Stimulated activated naive CD8-positive, alpha-beta T cell treated with anti-CD3 and anti-CD28 coated beads, Interleukin-15, amount 100 ng/mL, for 72 hours (primary cell): Measurements from ENCODE around the gene SAMHD1.

Experiments
- ATAC-seq: fragments of 150-1000 bp; cut with Tn5 transposase; 2 replicates; pipeline ENCODE4 v1.10.0; 2021; ENCODE audit warnings: mild to moderate bottlenecking, moderate library complexity
- DNase-seq, 2 donors: peaks; one replicate each; pipeline ENCODE4 v3.0.0; 2021 to 2022
- H3K27ac Mint-ChIP-seq, 2 donors: one replicate each; pipeline ENCODE4 v1.8.0; 2022; ENCODE audit warnings: mild to moderate bottlenecking in 2 of 2, mixed read lengths in 2 of 2, moderate library complexity in 2 of 2
- H3K27me3 Mint-ChIP-seq: one replicate; pipeline ENCODE4 v1.8.0; 2022; ENCODE audit warnings: mixed read lengths
- H3K4me1 Mint-ChIP-seq: one replicate; pipeline ENCODE4 v1.8.0; 2022; ENCODE audit warnings: mild to moderate bottlenecking, mixed read lengths
- H3K4me3 Mint-ChIP-seq, 2 donors: one replicate each; pipeline ENCODE4 v1.8.0; 2022; ENCODE audit warnings: mild to moderate bottlenecking in 2 of 2, mixed read lengths in 2 of 2, moderate library complexity in 1 of 2
- H3K9me3 Mint-ChIP-seq, 2 donors: one replicate each; pipeline ENCODE4 v1.8.0; 2022; ENCODE audit warnings: mixed read lengths in 2 of 2

SAMHD1 gene

DNA sequence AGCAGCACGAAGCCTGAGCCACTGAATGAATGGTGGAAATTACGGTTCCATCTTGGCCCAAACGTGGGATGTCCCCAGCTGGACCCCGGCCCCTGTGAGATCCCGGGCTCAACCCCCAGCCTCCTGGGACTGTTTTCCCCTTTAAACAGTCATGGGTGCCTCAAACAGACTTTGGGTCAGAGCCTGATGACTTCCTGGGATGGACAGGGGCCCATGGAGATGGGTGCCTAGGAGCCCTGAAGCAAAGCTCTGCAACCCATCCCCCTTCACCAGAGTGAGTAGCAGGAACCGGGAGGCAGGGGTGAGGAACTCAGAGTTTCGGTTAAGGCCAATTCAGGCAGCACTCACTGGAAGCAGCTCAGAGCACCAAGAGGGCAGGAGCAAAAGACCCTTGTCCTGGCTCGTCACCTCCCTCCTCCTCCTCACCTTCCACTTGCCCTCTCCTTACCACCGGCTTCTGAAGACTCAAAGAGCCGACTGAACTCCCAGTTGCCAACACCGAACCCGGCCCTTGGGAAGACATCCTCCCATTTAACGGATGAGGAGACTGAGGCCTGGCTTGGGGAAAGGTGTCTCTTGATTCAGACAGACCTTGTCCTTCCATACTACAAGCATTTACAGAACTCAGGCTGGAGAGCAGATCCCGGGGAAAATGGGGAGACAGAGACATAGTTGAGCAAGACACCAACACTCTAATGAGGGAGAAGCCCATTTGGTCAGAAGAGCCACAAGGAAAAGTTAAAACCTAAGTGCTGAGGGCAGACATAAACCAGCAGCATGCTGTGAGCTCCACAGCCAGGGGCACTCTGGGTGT lies 90.5 kb downstream of the SAMHD1 start:
- peaks cover 30% of the 10 kb centered on the region for H3K4me1 Mint-ChIP-seq
- H3K27ac Mint-ChIP-seq: peak overlapping the region in 1 of 2 donors; percentile 45
- no peak for DNase-seq
- no peak for ATAC-seq
- H3K9me3 Mint-ChIP-seq: no peaks in the 10 kb centered on the region
- no peak overlapping the region for H3K4me3 Mint-ChIP-seq
- peaks cover 26% of the 10 kb centered on the region for H3K27me3 Mint-ChIP-seq

DNA sequence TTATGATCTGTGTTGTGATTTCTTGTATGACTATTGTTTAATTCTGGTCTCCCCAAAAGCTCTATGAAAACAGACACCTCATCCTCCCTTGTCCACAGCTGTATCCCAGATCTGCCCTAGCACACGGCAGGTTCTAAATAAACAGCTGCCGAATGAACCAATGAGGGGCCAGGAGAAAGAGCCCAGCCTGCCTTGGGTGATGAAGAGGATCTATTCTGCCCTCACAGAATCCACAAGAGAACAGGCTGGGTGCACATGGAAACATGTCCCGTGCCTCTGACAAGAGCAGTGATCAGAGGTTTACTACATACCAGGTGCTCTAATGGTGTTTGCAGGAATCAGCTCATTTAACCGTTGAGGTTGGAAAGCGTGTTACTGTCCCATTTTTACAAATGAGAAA lies 91.2 kb downstream of the SAMHD1 start:
- H3K27ac Mint-ChIP-seq: no peak overlapping the region
- DNase-seq (no peak), ATAC-seq (no peak)
- peaks cover 19% of the 10 kb centered on the region for H3K27me3 Mint-ChIP-seq
- no peaks in the 10 kb centered on the region for H3K9me3 Mint-ChIP-seq
- peaks cover 30% of the 10 kb centered on the region for H3K4me1 Mint-ChIP-seq
- no peak overlapping the region for H3K4me3 Mint-ChIP-seq

DNA sequence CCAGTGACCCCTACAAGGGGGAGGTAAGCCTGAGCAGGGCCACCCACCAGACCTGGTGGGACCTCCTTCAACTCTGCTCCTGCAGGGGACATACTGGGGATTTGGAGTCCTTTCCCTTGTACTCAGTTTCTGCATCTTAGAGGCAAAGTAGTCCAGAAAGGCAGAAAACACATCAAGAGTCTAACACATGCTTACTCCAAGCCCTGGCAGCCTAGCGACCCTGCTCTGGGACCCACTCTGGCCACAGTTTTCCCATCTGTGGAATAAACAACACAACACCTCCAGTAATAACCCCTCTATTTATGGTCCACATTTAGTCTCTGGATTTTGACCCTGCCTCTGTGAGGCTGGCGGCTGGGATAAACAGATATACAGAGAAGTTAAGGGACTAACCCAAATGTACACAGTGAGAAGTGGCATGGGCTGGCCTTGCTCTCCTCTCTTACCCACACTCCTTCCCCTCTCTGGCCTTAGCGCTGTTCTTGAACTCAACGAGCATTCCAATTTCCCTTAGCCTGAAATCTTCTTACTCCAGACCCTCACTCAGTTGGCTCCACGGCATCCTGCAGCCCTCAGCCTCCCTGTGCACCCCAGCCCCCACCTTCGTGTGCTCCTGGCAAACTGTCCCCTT lies 91.7 kb downstream of the SAMHD1 start:
- Mint-ChIP-seq H3K27ac (no peak overlapping the region), H3K4me3 (no peak overlapping the region), H3K9me3 (no peaks in the 10 kb centered on the region), H3K27me3 (peaks cover 13% of the 10 kb centered on the region), H3K4me1 (peaks cover 25% of the 10 kb centered on the region)
- no peak for ATAC-seq
- DNase-seq: no peak

DNA sequence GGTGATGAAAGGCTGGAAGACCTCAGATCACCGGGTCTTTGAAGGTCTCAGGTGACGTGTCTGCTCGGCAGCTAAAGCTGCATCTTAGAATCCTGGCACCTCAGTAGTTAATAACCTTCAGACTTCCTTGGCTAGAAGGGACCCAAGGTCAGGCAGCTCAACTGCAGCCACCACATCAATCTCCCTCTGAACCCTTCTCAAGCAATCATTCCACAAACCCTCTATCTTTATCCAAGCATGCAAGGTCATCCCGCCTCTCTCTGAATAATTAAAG lies 92.3 kb downstream of the SAMHD1 start:
- Mint-ChIP-seq H3K27ac (no peak overlapping the region), H3K9me3 (no peaks in the 10 kb centered on the region), H3K4me1 (peaks cover 19% of the 10 kb centered on the region), H3K4me3 (no peak overlapping the region), H3K27me3 (peaks cover 9% of the 10 kb centered on the region)
- DNase-seq (no peak), ATAC-seq (no peak)

DNA sequence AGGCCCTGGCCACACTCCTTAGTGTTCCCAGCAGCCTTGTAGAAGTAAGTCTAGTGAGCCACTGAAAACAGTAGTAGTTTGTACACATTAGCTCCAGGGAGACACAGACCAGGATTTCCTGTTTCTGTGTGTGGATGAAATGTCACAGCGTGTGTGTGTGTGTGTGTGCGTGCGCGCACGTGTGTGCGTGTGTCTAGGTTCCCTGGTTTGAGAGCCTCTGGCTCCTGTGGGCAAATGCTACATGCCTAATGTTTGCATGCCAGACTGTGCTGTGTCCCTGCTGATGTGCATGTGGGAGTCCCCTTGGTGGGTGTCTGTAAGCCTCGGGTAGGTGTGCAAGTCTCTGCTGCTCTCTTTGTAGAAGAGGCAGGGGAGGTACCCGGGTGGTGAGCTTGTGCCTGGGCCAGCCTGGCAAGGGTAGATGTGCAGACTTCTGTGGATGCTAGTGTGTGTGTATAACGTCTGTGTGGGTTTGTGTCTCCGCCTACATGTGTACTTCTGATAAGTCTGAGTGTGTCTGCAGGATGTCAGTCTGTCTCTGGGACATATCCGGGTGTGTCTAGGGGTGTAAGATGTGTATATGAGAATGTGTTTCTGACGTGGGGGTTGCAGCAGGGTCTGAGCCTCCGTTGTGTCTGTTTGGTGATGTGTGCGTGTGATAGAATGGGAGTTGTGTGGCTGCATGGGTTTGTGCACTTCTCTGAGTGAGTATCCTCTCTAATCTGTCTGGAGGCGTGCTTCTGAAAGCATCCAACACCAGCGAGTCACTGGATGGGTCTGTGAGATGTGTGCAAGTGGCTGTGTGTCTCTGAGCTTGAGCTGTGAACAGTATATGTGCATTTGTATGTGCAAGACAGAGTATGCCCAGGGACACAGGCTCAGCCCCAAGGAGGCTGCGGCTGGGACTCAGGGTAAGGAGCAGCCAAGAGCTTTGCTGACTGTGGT lies 94.5 kb downstream of the SAMHD1 start:
- DNase-seq: peak in 1 of 2 donors; percentile 27
- peaks cover 7% of the 10 kb centered on the region for H3K27me3 Mint-ChIP-seq
- ATAC-seq: peak; percentile 56

DNA sequence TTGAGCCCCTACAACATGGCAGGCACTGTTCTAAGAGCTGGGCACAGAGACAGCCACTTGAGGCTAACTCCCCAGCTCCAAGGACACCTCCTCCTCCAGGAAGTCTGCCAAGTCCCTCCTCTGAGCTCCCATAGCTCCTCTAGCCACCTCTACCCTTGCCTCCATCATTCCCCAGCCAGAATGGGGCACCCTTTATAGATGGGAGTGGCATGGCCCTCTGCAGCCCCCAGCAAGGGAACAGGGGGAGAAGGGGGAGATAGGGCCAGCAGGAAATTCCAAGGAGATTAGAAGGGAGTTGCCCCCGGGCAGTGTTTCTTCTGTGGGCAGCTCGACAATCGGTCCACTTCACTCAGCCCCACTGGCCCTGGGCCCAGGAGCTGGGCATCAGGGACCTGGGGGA lies 95.3 kb downstream of the SAMHD1 start:
- Mint-ChIP-seq H3K4me1 (peaks cover 17% of the 10 kb centered on the region), H3K4me3 (no peak overlapping the region)
- no peak for DNase-seq

More for the DNA sequence above, 94.5 kb downstream of the SAMHD1 start:
- peaks cover 17% of the 10 kb centered on the region for H3K4me1 Mint-ChIP-seq
- no peaks in the 10 kb centered on the region for H3K9me3 Mint-ChIP-seq
- peak overlapping the region in 1 of 2 donors; percentile 9 for H3K4me3 Mint-ChIP-seq
- H3K27ac Mint-ChIP-seq: peak overlapping the region; percentile 7 to 63

DNA sequence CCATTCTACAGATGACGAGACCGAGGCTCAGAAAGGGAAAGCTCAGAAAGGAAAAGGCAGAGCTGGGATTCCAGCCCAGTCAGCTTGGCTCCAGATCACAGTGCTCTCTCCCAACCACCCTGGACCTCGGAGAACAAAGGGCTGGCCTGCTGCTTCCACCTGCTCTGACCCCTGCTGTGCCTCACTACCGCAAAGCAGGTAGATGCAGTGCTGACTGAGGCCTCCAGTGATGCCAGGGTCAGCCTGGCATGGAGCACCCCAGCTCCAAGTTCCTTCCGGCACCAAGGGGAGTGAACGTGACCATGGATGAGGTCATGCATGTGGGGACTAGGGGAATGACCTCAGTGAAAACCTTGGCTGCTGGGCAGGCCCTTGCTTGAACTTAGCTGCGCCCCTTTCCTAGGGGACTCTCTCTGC lies 96.3 kb downstream of the SAMHD1 start:
- H3K4me1 Mint-ChIP-seq: peaks cover 17% of the 10 kb centered on the region
- no peaks in the 10 kb centered on the region for H3K9me3 Mint-ChIP-seq
- H3K27me3 Mint-ChIP-seq: no peaks in the 10 kb centered on the region
- DNase-seq (no peak), ATAC-seq (no peak)
- H3K4me3 Mint-ChIP-seq: no peak overlapping the region
- no peak overlapping the region for H3K27ac Mint-ChIP-seq

More for the DNA sequence above, 95.3 kb downstream of the SAMHD1 start:
- H3K27me3 Mint-ChIP-seq: no peaks in the 10 kb centered on the region
- no peaks in the 10 kb centered on the region for H3K9me3 Mint-ChIP-seq
- no peak for ATAC-seq
- peak overlapping the region in 1 of 2 donors; percentile 63 for H3K27ac Mint-ChIP-seq

DNA sequence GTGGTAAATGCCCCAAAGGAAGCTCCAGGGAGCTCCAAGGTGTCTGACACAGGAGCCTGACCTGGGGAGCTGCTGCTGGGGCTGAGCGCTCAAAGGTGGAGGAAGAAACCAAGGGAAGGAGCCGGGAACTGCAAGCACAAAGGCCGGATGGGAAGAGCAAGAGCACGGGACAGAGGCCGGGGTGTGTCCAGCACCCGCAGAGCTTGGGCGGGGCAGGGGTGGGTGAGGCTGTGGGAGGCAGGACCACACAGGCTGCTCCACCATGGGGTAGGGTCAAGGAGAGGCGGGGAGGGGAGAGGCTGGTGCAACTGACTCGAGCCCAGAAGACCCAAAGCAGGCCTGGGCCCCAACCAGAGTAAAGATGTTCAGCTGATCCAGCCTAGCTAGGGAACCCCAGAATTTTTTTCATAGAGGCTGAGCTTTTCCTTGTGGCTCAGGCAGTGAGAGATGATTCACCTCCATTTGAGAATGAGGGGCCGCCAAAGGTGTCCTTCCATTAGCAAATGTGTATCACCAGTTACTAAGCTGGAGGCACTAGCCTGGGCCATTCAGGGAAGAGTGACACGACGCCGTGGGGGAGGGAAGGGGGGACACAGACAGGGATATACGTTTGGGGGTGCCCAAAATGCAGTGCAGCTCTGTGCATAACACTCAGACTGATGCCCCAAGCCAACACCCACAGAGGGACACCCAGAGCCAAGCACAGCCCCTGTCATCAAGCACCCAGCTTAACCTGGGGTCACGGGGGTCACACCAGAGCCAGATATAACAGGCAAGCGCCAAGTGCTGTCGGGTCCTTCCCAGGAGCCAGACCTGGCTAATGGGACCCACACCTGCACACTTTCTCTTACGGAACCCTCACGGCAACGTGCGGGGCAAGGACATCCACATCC lies 96.9 kb downstream of the SAMHD1 start:
- DNase-seq (no peak), ATAC-seq (no peak)
- H3K4me3 Mint-ChIP-seq: no peak overlapping the region
- H3K27ac Mint-ChIP-seq: no peak overlapping the region
- no peaks in the 10 kb centered on the region for H3K9me3 Mint-ChIP-seq
- H3K27me3 Mint-ChIP-seq: no peaks in the 10 kb centered on the region
- peaks cover 17% of the 10 kb centered on the region for H3K4me1 Mint-ChIP-seq

DNA sequence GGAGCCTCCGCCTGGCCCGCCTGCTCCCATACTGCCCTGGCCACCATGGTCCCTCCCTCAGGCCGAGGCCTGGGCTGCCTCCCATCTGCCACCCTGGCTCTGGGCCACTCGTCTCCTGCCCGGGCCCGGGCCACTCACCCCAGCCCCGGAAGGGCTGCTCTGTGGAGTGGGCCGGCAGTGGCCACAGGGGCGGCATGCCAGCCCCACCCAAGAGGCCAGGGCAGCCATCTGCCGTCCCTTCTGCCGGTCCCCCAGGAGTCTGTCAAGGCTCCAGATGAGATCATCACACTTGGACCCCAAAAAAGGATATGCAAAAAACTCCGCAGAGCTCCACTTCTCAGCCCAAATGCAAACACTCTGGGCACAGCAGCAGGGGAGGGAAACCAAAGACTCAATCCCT lies 99.3 kb downstream of the SAMHD1 start:
- Mint-ChIP-seq H3K9me3 (no peaks in the 10 kb centered on the region), H3K27ac (no peak overlapping the region), H3K4me3 (no peak overlapping the region), H3K27me3 (no peaks in the 10 kb centered on the region), H3K4me1 (peaks cover 14% of the 10 kb centered on the region)
- DNase-seq: no peak
- no peak for ATAC-seq

DNA sequence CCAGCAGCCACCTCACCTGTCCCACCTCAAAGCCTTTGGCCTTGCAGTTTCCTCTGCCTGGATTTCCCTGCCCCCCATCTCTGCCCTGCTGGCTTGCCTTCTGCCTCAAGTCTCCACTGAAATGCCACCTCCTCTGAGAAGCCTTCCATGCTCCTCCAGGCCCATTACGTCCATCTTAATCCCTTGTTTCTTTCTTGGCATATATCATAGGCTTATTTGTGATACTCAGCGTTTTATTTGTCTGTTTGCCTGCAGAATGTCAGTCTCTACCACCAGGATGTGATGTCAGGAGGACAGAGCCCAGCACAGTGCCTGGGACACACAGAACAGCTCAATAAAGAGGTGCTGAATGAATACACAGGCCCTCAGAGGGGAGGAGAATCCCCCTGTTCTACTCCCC lies 100.0 kb downstream of the SAMHD1 start:
- no peak for DNase-seq
- Mint-ChIP-seq H3K9me3 (no peaks in the 10 kb centered on the region), H3K27me3 (no peaks in the 10 kb centered on the region), H3K4me1 (peaks cover 8% of the 10 kb centered on the region), H3K27ac (no peak overlapping the region), H3K4me3 (no peak overlapping the region)
- no peak for ATAC-seq

DNA sequence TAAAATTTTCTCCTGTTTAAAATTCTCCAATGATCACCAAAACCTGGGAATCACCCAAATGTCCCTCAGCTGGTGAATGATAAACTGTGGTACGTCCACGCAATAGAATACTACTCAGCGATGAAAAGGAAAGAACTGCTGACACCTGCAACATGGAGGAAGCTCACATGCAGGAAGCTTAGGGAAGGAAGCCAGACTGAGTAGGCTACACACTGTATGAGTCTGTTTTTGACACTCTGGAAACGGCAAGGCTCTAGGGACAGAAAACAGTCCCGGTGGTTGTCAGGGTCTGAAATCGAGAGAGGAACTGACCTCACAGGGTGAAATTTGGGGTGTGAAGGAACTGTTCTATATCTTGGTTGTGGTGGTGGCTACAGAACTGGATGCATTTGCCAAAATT lies 100.7 kb downstream of the SAMHD1 start:
- no peak overlapping the region for H3K27ac Mint-ChIP-seq
- DNase-seq: no peak
- H3K9me3 Mint-ChIP-seq: no peaks in the 10 kb centered on the region
- ATAC-seq: no peak
- no peak overlapping the region for H3K4me3 Mint-ChIP-seq
- no peaks in the 10 kb centered on the region for H3K27me3 Mint-ChIP-seq
- H3K4me1 Mint-ChIP-seq: peaks cover 9% of the 10 kb centered on the region

DNA sequence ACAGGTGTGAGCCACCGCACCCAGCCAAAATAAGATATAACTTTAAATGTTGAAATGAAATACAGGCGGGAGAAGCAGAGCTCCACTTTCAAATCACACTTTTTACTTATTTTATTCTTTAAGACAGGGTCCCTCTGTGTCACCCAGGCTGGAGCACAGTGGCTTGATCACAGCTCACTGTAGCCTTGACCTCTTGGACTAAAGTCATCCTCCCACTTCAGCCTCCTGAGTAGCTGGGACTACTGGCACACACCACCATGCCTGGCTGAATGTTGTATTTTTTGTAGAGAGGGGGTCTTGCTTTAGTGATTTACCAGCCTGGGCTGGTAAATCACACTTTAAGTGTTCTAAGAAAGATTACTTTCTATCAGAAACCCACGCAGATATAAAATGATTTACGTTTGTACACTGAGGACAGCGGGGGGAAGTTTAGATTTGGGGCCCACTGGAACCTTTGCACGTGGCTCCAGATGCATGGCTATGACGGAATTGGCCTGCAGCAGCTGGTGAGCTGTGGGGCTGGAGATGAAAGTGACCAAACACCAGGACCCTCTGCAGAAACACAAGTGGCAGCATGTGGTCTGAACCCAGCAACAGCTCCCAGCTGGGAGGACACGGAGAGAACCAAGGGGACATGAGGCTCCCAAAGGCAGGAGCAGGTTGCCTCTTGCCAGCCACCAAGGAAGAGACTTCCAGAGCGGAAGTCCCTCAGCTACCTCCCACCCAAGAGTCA lies 102.0 kb downstream of the SAMHD1 start:
- H3K4me3 Mint-ChIP-seq: no peak overlapping the region

DNA sequence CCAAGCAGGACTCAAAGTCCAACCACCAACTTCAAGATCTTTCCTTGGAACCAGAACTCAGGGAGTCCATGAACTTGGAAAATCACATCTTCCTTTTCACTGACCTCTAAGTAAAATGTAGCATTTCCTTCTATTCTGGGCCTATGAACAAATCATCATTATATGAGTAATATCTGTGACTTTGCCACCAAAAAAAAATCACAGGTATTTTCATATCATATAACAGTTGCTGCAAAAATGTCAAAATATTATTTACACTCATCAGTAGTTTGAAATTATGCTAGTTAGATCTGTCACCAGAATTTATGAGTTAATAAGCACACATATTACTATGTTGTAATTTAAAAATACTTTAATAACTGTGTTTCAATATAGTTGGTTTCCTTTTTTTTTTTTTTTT lies 102.8 kb downstream of the SAMHD1 start:
- Mint-ChIP-seq H3K27ac (no peak overlapping the region), H3K9me3 (no peaks in the 10 kb centered on the region), H3K4me3 (no peak overlapping the region), H3K4me1 (peaks cover 25% of the 10 kb centered on the region), H3K27me3 (no peaks in the 10 kb centered on the region)
- no peak for DNase-seq
- ATAC-seq: no peak

More for the DNA sequence above, 102.0 kb downstream of the SAMHD1 start:
- ATAC-seq (no peak), DNase-seq (no peak)
- no peaks in the 10 kb centered on the region for H3K9me3 Mint-ChIP-seq
- H3K27me3 Mint-ChIP-seq: no peaks in the 10 kb centered on the region
- peaks cover 22% of the 10 kb centered on the region for H3K4me1 Mint-ChIP-seq
- no peak overlapping the region for H3K27ac Mint-ChIP-seq

DNA sequence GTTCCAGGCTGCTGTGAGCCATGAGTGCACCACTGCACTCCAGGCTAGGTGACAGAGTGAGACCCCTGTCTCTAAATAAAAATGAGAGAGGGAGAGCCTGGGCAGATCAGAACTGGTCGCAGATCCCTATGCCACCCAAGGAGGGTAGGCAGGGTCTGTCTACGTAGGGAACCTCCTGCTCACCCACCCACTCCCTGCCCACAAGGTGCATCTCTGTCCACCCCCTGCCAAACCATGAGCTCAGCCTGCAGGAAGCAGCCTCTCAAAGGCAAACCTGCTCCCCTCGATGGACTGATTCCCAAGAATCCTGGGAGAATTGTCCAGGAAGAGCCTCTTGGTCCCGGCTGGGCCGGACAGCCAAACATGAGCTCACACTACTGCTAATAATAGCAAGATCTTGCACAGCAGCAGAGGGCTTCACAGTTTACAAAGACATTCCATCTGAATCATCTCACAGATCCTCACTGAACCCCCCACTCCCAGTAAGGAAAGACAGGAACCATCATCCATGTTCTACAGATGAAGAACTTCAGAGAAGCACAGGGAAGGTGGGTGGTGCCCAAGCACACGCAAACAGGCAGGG lies 103.3 kb downstream of the SAMHD1 start:
- ATAC-seq (no peak), DNase-seq (no peak)
- Mint-ChIP-seq H3K27ac (no peak overlapping the region), H3K27me3 (no peaks in the 10 kb centered on the region), H3K4me1 (peaks cover 30% of the 10 kb centered on the region), H3K9me3 (no peaks in the 10 kb centered on the region), H3K4me3 (no peak overlapping the region)
